Glutamatergic neuron (in vitro differentiated cells): ENCODE measurements around the gene IDI1. TPM values are rescaled to one million over a fixed set of nuclear protein-coding genes. Genes with fewer than 3 reads are reported as not detected.

Experiments
- DNase-seq: peaks from one replicate; pipeline ENCODE4 v3.0.0; 2022
- H3K27ac Mint-ChIP-seq: one replicate; pipeline ENCODE4 v1.8.0; 2020; ENCODE audit warnings: mild to moderate bottlenecking, mixed read lengths, inconsistent platforms; ENCODE audit not compliant: unreplicated experiment
- H3K27me3 Mint-ChIP-seq: one replicate; pipeline ENCODE4 v1.8.0; 2020; ENCODE audit warnings: mild to moderate bottlenecking, moderate library complexity, mixed read lengths, inconsistent platforms; ENCODE audit not compliant: unreplicated experiment
- H3K36me3 Mint-ChIP-seq: one replicate; pipeline ENCODE4 v1.8.0; 2020; ENCODE audit warnings: mild to moderate bottlenecking, mixed read lengths, inconsistent platforms; ENCODE audit not compliant: unreplicated experiment
- H3K4me1 Mint-ChIP-seq: one replicate; pipeline ENCODE4 v1.8.0; 2020; ENCODE audit warnings: mild to moderate bottlenecking, low read depth, mixed read lengths, inconsistent platforms; ENCODE audit not compliant: unreplicated experiment
- H3K4me3 Mint-ChIP-seq: one replicate; pipeline ENCODE4 v1.8.0; 2020; ENCODE audit warnings: mild to moderate bottlenecking, mixed read lengths, inconsistent platforms; ENCODE audit not compliant: unreplicated experiment
- H3K9me3 Mint-ChIP-seq: one replicate; pipeline ENCODE4 v1.8.0; 2020; ENCODE audit warnings: mild to moderate bottlenecking, moderate library complexity, mixed read lengths, inconsistent platforms; ENCODE audit not compliant: unreplicated experiment
- long read RNA-seq: library from polyadenylated mRNA; unstranded; transcript quantifications from one replicate; pipeline ENCODE4 v2.0.0, GENCODE V29; 2020; ENCODE audit not compliant: unreplicated experiment
- total RNA-seq: library from RNA; stranded (reverse); fragmentation: NEBNext Ultra II Directional; extraction: Animal tissue kit (Norgen Biotek cat#: 25700); gene quantifications from one replicate; pipeline ENCODE4 v1.2.1, GENCODE V29; 2021; ENCODE audit not compliant: unreplicated experiment
- TF ChIP-seq, protein P1 (sequence below): fragments of 200-600 bp; sonication (generic); IDR thresholded peaks from one replicate; pipeline ENCODE4 v1.5.0; 2021; ENCODE audit not compliant: partially characterized antibody, unreplicated experiment

Gene IDI1
- 103 TPM for total RNA-seq
- long read RNA-seq, transcript IDI1-205 (4 exons, 1,066 nt): minor isoform, 53 of 203 reads
- long read RNA-seq, transcript IDI1-201 (5 exons, 2,301 nt): major isoform, 103 of 203 reads
- long read RNA-seq, partial matches to known transcripts: 32 of 203 reads
- long read RNA-seq, other reads (novel, unspliced or antisense): 13 of 203 reads

DNA sequence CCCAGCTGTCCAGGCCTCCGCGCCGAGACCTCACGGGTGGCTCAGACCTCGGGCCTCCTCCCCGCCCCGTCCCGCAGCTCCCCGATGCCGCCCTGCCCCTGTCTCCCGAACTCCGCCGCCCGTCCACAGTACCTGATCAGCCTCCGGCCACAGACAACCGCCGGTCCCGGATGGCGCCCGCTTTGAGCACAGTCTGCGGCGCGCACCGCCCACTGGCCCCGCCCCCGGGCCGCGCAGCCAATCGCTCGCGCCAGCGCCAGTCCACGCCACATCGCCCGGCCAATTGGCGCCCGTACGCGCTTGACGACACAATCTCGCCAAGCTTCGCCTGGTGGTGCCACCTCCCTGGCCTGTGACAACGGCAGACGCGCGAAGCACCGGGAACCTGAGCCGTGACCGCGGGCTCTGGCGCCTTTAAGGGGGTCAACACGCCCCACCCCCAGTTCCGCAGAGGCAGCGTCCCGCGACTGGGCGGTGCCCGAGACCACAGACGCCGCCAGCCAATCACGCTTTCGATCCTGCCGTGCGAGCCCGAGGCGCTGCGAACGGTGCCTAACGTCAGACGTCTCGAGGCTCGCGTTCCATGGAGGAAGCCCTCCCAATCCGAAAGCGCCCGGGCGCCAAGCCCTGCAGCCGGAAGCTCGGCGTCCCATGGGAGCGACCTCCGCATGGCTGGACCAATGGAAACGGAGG lies at the start of gene IDI1:
TSS of gene IDI1 (minus strand) at position 388 of the 693 bp plus-strand sequence. CDS start at position 272, 116 bp downstream.
- peak within 1 kb of the TSS; percentile 96 for H3K27ac Mint-ChIP-seq

DNA sequence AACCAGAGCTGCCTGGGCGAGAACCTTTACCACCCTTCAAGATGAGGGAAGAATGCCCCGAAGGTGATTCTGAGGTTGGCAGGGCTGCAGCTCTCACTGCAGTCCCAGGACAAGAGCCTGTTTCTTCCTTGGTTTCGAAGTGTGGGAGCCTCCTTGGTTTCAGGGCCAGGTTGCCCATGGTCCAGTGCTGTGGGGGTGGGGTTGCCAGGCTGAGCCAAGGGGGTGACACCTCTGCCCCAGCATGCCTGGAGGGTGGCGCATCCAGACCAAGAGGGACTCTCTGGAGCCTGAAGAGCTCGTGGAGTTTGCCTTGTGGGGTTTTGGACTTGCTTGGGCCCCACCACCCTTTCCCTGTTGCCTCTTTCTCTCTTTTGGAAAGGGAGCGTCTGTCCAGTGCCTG lies 48.5 kb upstream of the IDI1 start:
- DNase-seq: no peak

More for the DNA sequence above, at the start of gene IDI1:
- peak; percentile 99 for DNase-seq
- Mint-ChIP-seq H3K4me3 (peak within 1 kb of the TSS; percentile 94), H3K4me1 (peaks cover 26% of the 10 kb centered on the region), H3K27me3 (peaks cover 4% of the 10 kb centered on the region), H3K36me3 (peaks cover 4% of the 10 kb centered on the region), H3K9me3 (peaks cover 18% of the 10 kb centered on the region)
- TF ChIP-seq, protein P1, sequence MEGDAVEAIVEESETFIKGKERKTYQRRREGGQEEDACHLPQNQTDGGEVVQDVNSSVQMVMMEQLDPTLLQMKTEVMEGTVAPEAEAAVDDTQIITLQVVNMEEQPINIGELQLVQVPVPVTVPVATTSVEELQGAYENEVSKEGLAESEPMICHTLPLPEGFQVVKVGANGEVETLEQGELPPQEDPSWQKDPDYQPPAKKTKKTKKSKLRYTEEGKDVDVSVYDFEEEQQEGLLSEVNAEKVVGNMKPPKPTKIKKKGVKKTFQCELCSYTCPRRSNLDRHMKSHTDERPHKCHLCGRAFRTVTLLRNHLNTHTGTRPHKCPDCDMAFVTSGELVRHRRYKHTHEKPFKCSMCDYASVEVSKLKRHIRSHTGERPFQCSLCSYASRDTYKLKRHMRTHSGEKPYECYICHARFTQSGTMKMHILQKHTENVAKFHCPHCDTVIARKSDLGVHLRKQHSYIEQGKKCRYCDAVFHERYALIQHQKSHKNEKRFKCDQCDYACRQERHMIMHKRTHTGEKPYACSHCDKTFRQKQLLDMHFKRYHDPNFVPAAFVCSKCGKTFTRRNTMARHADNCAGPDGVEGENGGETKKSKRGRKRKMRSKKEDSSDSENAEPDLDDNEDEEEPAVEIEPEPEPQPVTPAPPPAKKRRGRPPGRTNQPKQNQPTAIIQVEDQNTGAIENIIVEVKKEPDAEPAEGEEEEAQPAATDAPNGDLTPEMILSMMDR: no peak

DNA sequence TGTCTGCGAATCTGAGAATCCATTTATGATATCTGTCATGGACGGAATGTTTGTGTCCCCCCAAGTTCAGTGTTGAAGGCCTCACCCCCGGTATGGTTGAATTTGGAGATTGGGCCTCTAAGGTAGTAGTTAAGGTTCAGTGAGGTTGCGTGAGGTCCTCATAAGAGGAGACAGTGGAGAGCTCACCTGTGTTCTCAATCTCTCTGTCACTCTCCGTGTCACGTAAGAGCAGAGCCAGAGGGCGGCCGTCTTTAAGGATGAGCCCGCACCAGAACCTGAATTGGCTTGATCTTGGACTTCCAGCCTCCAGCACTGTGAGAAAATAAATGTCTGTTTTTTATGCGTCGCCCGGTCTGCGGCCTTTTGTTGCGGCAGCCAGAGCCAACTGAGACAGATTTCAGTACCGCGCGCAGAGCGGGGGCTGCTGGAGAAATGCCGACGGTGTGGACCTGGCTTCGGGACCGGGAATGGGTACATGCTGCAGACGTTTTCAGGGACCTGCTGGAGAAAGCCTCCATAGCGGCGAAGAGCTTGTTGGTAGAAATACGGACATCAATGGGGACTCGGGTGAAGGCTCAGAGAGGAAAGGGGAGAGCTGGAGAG lies 47.5 kb upstream of the IDI1 start:
- H3K27ac Mint-ChIP-seq: no peak overlapping the region
- H3K27me3 Mint-ChIP-seq: peaks cover 6% of the 10 kb centered on the region
- no peak for DNase-seq
- H3K36me3 Mint-ChIP-seq: peaks cover 5% of the 10 kb centered on the region
- H3K9me3 Mint-ChIP-seq: peaks cover 2% of the 10 kb centered on the region
- H3K4me1 Mint-ChIP-seq: peaks cover 12% of the 10 kb centered on the region
- TF ChIP-seq, protein P1: no peak
- no peak overlapping the region for H3K4me3 Mint-ChIP-seq

More for the DNA sequence above, 48.5 kb upstream of the IDI1 start:
- Mint-ChIP-seq H3K4me1 (peaks cover 22% of the 10 kb centered on the region), H3K4me3 (no peak overlapping the region), H3K27me3 (peaks cover 12% of the 10 kb centered on the region), H3K36me3 (peaks cover 14% of the 10 kb centered on the region), H3K27ac (no peak overlapping the region), H3K9me3 (peaks cover 6% of the 10 kb centered on the region)
- TF ChIP-seq, protein P1: no peak

DNA sequence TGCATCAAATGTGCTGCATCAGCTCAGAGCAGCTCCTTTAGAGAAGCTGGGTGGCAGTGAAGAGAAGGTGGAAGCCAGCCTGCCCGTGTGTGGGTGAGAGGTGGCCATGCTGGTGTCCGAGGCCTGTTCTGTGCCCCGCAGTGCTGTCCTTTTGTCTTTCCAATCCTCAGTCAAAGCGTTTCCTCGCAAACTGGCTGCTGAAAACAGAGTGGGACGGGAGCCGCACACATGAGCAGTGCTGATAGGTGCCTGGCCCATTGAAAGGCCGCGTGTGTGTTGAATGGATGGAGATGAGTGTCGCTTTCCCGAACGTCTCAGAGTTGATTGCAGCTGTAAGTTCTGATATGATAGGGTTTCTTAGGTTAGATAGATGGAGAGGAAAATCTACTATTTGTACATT lies 46.6 kb upstream of the IDI1 start:
- Mint-ChIP-seq H3K9me3 (no peaks in the 10 kb centered on the region), H3K27ac (no peak overlapping the region), H3K27me3 (peaks cover 8% of the 10 kb centered on the region), H3K4me1 (peaks cover 8% of the 10 kb centered on the region), H3K36me3 (peaks cover 5% of the 10 kb centered on the region), H3K4me3 (no peak overlapping the region)
- no peak for DNase-seq
- TF ChIP-seq, protein P1: no peak
